Smooth muscle cell (in vitro differentiated cells): ENCODE results near the gene NPTX1. TPM values are rescaled to one million over a fixed set of nuclear protein-coding genes. Genes with fewer than 3 reads are reported as not detected.

ENCODE experiments used
- DNase-seq: peaks from one replicate; lab custom pipeline; 2025; ENCODE audit not compliant: unreplicated experiment; lab: John Stamatoyannopoulos, UW
- H2AFZ ChIP-seq: fragments of 200-600 bp; sonication (generic); 2 replicates; pipeline ENCODE4 v1.6.0; 2016; ENCODE audit warnings: antibody characterized with exemption, low read depth, mild to moderate bottlenecking
- H3F3A ChIP-seq: fragments of 200-600 bp; sonication (generic); 2 replicates; pipeline ENCODE4 v1.6.0; 2017; ENCODE audit warnings: antibody characterized with exemption, low read depth
- H3K27ac ChIP-seq: fragments of 200-600 bp; sonication (generic); 2 replicates; pipeline ENCODE4 v1.5.1; 2016; ENCODE audit warnings: low read depth, mild to moderate bottlenecking
- H3K27me3 ChIP-seq: fragments of 200-600 bp; sonication (generic); 2 replicates; pipeline ENCODE4 v1.6.1; 2016; ENCODE audit warnings: low read depth, mild to moderate bottlenecking
- H3K36me3 ChIP-seq: fragments of 200-600 bp; sonication (generic); 2 replicates; pipeline ENCODE4 v1.5.1; 2016; ENCODE audit warnings: low read depth
- H3K4me1 ChIP-seq: fragments of 200-600 bp; sonication (generic); 2 replicates; pipeline ENCODE4 v1.5.1; 2016; ENCODE audit warnings: low read depth
- H3K4me2 ChIP-seq: fragments of 200-600 bp; sonication (generic); 2 replicates; pipeline ENCODE4 v1.6.0; 2016; ENCODE audit warnings: mild to moderate bottlenecking
- H3K4me3 ChIP-seq: fragments of 200-600 bp; sonication (generic); 2 replicates; pipeline ENCODE4 v1.5.1; 2016; ENCODE audit warnings: mild to moderate bottlenecking
- H3K79me2 ChIP-seq: fragments of 200-600 bp; sonication (generic); 2 replicates; pipeline ENCODE4 v1.6.0; 2016; ENCODE audit warnings: low read depth, mild to moderate bottlenecking
- H3K9ac ChIP-seq: fragments of 200-600 bp; sonication (generic); 2 replicates; pipeline ENCODE4 v1.6.0; 2016; ENCODE audit warnings: low read depth
- H3K9me3 ChIP-seq: fragments of 200-600 bp; sonication (generic); replicated peaks from 2 replicates; pipeline ENCODE4 v1.5.1; 2016; ENCODE audit warnings: low read depth
- H4K20me1 ChIP-seq: fragments of 200-600 bp; sonication (generic); 2 replicates; pipeline ENCODE4 v1.6.0; 2016; ENCODE audit warnings: low read depth
- CTCF ChIP-seq: fragments of 200-600 bp; sonication (generic); IDR thresholded peaks from 2 replicates; pipeline ENCODE4 v1.5.1; 2017; ENCODE audit warnings: borderline replicate concordance, mild to moderate bottlenecking, antibody characterized with exemption; ENCODE audit not compliant: insufficient read depth, poor library complexity, severe bottlenecking
- WGBS: methylation state at CpG from one replicate; pipeline ENCODE4 v1.1.7; 2016; ENCODE audit warnings: low lambda C conversion rate; 5-methylcytosine and 5-hydroxymethylcytosine counted together
- polyA plus RNA-seq: library from polyadenylated mRNA; unstranded; fragments of >200 nt; fragmentation: Nextera tagmentation; extraction: Ambion mirVana; gene quantifications from 2 replicates; pipeline ENCODE4 v1.2.1, GENCODE V29; 2016
- total RNA-seq: library from RNA; depleted of rRNA; stranded (reverse); fragments of >200 nt; gene quantifications from 2 replicates; pipeline ENCODE4 v1.2.3, GENCODE V29; 2014

NPTX1 gene
- total and polyA plus RNA-seq, 2 experiments from 2014 or later = 1.8 to 5.9 TPM

- Histone ChIP-seq H3K36me3 (no peaks in the 10 kb centered on the region), H3F3A (peaks cover 6% of the 10 kb centered on the region), H3K4me3 (no peak overlapping the region), H3K27ac (no peak overlapping the region), H3K9me3 (no peaks in the 10 kb centered on the region), H3K4me2 (no peak overlapping the region), H3K27me3 (peaks cover under 1% of the 10 kb centered on the region), H3K9ac (no peak overlapping the region), H4K20me1 (no peaks in the 10 kb centered on the region), H3K79me2 (no peaks in the 10 kb centered on the region), H2AFZ (no peak overlapping the region), H3K4me1 (peaks cover 11% of the 10 kb centered on the region)
- no peak for DNase-seq
- TF ChIP-seq CTCF = no peak
These were observed 27.5 kb upstream of the NPTX1 start for GRCh38 chr17:80503921-80504320.

GRCh38 chr17:80503031-80503430, 26.6 kb upstream of the NPTX1 start:
- Histone ChIP-seq H3K79me2 (no peaks in the 10 kb centered on the region), H3K4me1 (peaks cover 11% of the 10 kb centered on the region), H3K9me3 (no peaks in the 10 kb centered on the region), H3K4me2 (no peak overlapping the region), H3F3A (peaks cover 6% of the 10 kb centered on the region), H4K20me1 (no peaks in the 10 kb centered on the region), H3K36me3 (no peaks in the 10 kb centered on the region), H2AFZ (no peak overlapping the region), H3K9ac (no peak overlapping the region), H3K27me3 (no peaks in the 10 kb centered on the region), H3K27ac (no peak overlapping the region), H3K4me3 (no peak overlapping the region)
- no peak for DNase-seq
- TF ChIP-seq CTCF = no peak
- 47% methylated on average over 1 of the region's 2 CpGs for WGBS

GRCh38 chr17:80502578-80502877, 26.1 kb upstream of the NPTX1 start:
- Histone ChIP-seq H3K27me3 (no peaks in the 10 kb centered on the region), H3K4me3 (no peak overlapping the region), H4K20me1 (no peaks in the 10 kb centered on the region), H3K4me2 (no peak overlapping the region), H2AFZ (no peak overlapping the region), H3K9me3 (no peaks in the 10 kb centered on the region), H3K79me2 (no peaks in the 10 kb centered on the region), H3K4me1 (peaks cover 11% of the 10 kb centered on the region), H3K36me3 (no peaks in the 10 kb centered on the region), H3K9ac (no peak overlapping the region), H3K27ac (peak overlapping the region; percentile 87), H3F3A (peaks cover 6% of the 10 kb centered on the region)
- no peak for DNase-seq
- TF ChIP-seq CTCF = no peak
- 86% methylated on average over 5 of the region's 5 CpGs for WGBS

- Histone ChIP-seq H3K4me2 (peak overlapping the region; percentile 67), H3K4me1 (peaks cover 11% of the 10 kb centered on the region), H3K27ac (peak overlapping the region; percentile 87), H2AFZ (no peak overlapping the region), H3K9me3 (no peaks in the 10 kb centered on the region), H3K79me2 (no peaks in the 10 kb centered on the region), H3F3A (peaks cover 6% of the 10 kb centered on the region), H3K27me3 (no peaks in the 10 kb centered on the region), H3K4me3 (peak overlapping the region; percentile 14), H4K20me1 (no peaks in the 10 kb centered on the region), H3K9ac (peak overlapping the region; percentile 68), H3K36me3 (no peaks in the 10 kb centered on the region)
- TF ChIP-seq CTCF = no peak
- no peak for DNase-seq
- WGBS = 55% methylated on average over 24 of the region's 24 CpGs
These were observed 25.6 kb upstream of the NPTX1 start for GRCh38 chr17:80501741-80502577.
